ENCODE measurements around the gene NUCKS1. TPM values are rescaled to one million over a fixed set of nuclear protein-coding genes. Genes with fewer than 3 reads are reported as not detected.
A peak's percentile ranks its signal among the peaks of the same experiment; 100 is the strongest.

Gene NUCKS1
- total and polyA plus RNA-seq, 10 of the 15 experiments (the other 5 are each of a cell fraction or from before 2014, with no cell fraction given): 40.5 to 135 (median 55.5) TPM

- TF ChIP-seq PKNOX1 (IDR thresholded peaks at IDR 0.05) (peak; percentile 20; the same call in 1 of the 2 replicates), CEBPB (IDR thresholded peaks at IDR 0.05; ENCODE audit: borderline replicate concordance in 1 of 2, low read depth in 2 of 2, low read length in 2 of 2) (no peak), MYB (IDR thresholded peaks at IDR 0.05; ENCODE audit: borderline replicate concordance, low read depth, low read length) (no peak), RAD21 (IDR thresholded peaks at IDR 0.05; ENCODE audit: insufficient read depth, low read depth, low read length) (no peak), BCL3 (IDR thresholded peaks at IDR 0.05; ENCODE audit: borderline replicate concordance, insufficient read depth, low read depth, low read length, poor library complexity, severe bottlenecking) (no peak), CREB1 (IDR thresholded peaks at IDR 0.05; ENCODE audit: low read depth) (no peak), POLR2AphosphoS2 (IDR thresholded peaks at IDR 0.05; ENCODE audit: low read depth, low read length) (no peak; the same call in 1 of the 2 replicates), RBBP5 (conservative IDR thresholded peaks at IDR 0.05) (no peak), BCLAF1 (IDR thresholded peaks at IDR 0.05) (no peak), USF2 (IDR thresholded peaks at IDR 0.05; ENCODE audit: borderline replicate concordance, low read depth, low read length) (no peak), CEBPZ (IDR thresholded peaks at IDR 0.05; ENCODE audit: low read depth, low read length) (no peak), RUNX3 (IDR thresholded peaks at IDR 0.05; ENCODE audit: low read length) (peak; percentile 47), POLR2AphosphoS5 (IDR thresholded peaks at IDR 0.05; ENCODE audit: low read length) (peak; percentile 76), POLR2A (IDR thresholded peaks at IDR 0.05; ENCODE audit: low read depth, low read length) (no peak), EGR1 (IDR thresholded peaks at IDR 0.05; ENCODE audit: borderline replicate concordance in 1 of 2, low read depth in 2 of 2, low read length in 2 of 2) (peak in 1 of 2 experiments; percentile 12; a peak in 1 of 3 replicates), RELA (IDR thresholded peaks at IDR 0.05; ENCODE audit: borderline replicate concordance, partially characterized antibody) (no peak), HDGF (IDR thresholded peaks at IDR 0.05) (no peak), ZNF207 (IDR thresholded peaks at IDR 0.05; ENCODE audit: borderline replicate concordance) (no peak)
Measured at GRCh38 chr1:205669341-205670149, 80.4 kb downstream of the NUCKS1 start (continued).

Measured in GM12878 (cell line).